GM21360 (cell line): ENCODE measurements around the gene HACD2.

Experiments
- ATAC-seq: cut with Tn5 transposase; IDR thresholded peaks from one replicate; pipeline ENCODE4 v1.9.1; 2021; ENCODE audit warnings: mild to moderate bottlenecking, moderate library complexity; ENCODE audit not compliant: unreplicated experiment

Gene HACD2

GRCh38 chr3:123584988-123585937 lies at the start of gene HACD2:
Gene HACD2, minus strand, starts transcription at chr3:123585053. Its CDS starts 26 bp downstream, at chr3:123585027.
- ATAC-seq = peak; percentile 89

- no peak for ATAC-seq
These were observed 49.5 kb upstream of the HACD2 start for GRCh38 chr3:123634149-123635051.

- ATAC-seq = no peak
These were observed 48.7 kb upstream of the HACD2 start for GRCh38 chr3:123633530-123633929.

GRCh38 chr3:123632161-123632655 lies 47.4 kb upstream of the HACD2 start:
- ATAC-seq = no peak

GRCh38 chr3:123629747-123630047 lies 44.8 kb upstream of the HACD2 start:
- ATAC-seq = no peak

GRCh38 chr3:123628996-123629746 lies 44.3 kb upstream of the HACD2 start:
- ATAC-seq = no peak

GRCh38 chr3:123627673-123628670 lies 43.1 kb upstream of the HACD2 start:
- no peak for ATAC-seq

- no peak for ATAC-seq
These were observed 42.0 kb upstream of the HACD2 start for GRCh38 chr3:123626881-123627280.

GRCh38 chr3:123624302-123624701 lies 39.4 kb upstream of the HACD2 start:
- no peak for ATAC-seq

GRCh38 chr3:123623346-123623880 lies 38.6 kb upstream of the HACD2 start:
- ATAC-seq = no peak

- no peak for ATAC-seq
These were observed 37.9 kb upstream of the HACD2 start for GRCh38 chr3:123622766-123623165.

GRCh38 chr3:123621850-123622189 lies 37.0 kb upstream of the HACD2 start:
- ATAC-seq = no peak

GRCh38 chr3:123621186-123621849 lies 36.5 kb upstream of the HACD2 start:
- no peak for ATAC-seq

GRCh38 chr3:123620343-123620742 lies 35.5 kb upstream of the HACD2 start:
- no peak for ATAC-seq

- no peak for ATAC-seq
These were observed 34.1 kb upstream of the HACD2 start for GRCh38 chr3:123618768-123619484.

- ATAC-seq = no peak
These were observed 33.3 kb upstream of the HACD2 start for GRCh38 chr3:123618076-123618708.

GRCh38 chr3:123616593-123616992 lies 31.7 kb upstream of the HACD2 start:
- no peak for ATAC-seq

GRCh38 chr3:123613543-123613942 lies 28.7 kb upstream of the HACD2 start:
- no peak for ATAC-seq
